ENCODE data around the gene PCYT1B. TPM values are rescaled to one million over a fixed set of nuclear protein-coding genes. Genes with fewer than 3 reads are reported as not detected.
"Not testable (repeated sequence)": the region's sequence is repeated elsewhere in the genome, so short reads cannot be mapped to it uniquely, and the experiment has no call there.

PCYT1B gene
- total RNA-seq, 1 donor from 2014 or later: 21.3 TPM

DNA sequence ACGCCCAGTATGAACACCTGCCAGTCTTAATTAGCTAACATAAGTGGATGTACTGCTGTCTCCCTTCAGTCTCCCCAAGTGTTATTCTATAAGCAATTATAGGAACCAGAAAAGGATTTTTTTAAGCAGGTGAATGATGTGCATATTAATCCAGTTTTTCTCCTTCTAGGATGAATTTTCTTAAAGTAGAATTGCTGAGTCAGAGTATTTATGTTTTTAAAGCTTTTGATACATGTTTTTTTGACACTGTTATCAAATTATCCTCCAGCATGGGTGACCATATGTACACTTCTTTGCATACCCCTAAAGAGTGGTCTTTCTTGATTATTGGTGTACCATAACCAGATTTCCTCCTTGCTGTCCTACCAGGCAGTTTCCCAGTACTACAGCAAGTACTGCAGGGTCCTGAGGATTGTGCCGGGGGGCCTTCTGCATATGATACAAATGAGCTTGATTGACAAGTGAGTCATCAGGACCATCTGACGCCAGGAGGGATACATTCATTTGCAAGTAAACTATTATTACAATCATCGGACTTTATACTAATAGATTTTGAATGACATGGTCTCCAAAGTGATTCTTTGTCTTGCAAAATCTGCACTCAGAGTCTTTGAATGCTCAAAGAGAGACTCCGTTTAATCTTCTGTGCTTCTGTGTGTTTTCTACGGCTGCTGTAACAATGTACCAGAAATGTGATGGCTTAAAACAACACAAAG is 10.7 kb upstream of the PCYT1B start:
- Mint-ChIP-seq H3K4me3 (no peak overlapping the region), H3K27me3 (no peaks in the 10 kb centered on the region)

DNA sequence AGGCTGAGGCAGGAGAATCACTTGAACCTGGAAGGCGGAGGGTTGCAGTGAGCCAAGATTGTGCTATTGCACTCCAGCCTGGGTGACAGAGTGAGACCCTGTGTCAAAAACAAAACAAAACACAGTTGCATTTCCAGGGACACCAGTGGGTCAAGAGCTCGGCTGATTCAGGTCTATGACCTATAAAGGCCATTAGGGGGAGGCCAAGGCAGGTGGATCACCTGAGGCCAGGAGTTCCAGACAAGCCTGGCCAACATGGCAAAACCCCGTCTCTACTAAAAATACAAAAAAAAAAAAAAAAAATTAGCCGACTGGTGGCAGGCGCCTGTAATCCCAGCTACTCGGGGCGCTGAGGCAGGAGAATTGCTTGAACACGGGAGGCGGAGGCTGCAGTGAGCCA is 8.5 kb upstream of the PCYT1B start:
- not testable (repeated sequence) for H3K27ac Mint-ChIP-seq; H3K27me3 Mint-ChIP-seq; H3K9me3 Mint-ChIP-seq; H3K4me3 Mint-ChIP-seq; H3K36me3 Mint-ChIP-seq; DNase-seq (ENCODE audit: extremely low spot score, unreplicated experiment); H3K4me1 Mint-ChIP-seq (ENCODE audit: unreplicated experiment)

More for the DNA sequence above, 10.7 kb upstream of the PCYT1B start:
- DNase-seq (ENCODE audit: extremely low spot score, unreplicated experiment): no peak
- Mint-ChIP-seq H3K4me1 (ENCODE audit: unreplicated experiment) (no peaks in the 10 kb centered on the region), H3K27ac (no peak overlapping the region), H3K36me3 (no peaks in the 10 kb centered on the region), H3K9me3 (no peaks in the 10 kb centered on the region)
- no peak for TF ChIP-seq CTCF (conservative IDR thresholded peaks at IDR 0.05)

DNA sequence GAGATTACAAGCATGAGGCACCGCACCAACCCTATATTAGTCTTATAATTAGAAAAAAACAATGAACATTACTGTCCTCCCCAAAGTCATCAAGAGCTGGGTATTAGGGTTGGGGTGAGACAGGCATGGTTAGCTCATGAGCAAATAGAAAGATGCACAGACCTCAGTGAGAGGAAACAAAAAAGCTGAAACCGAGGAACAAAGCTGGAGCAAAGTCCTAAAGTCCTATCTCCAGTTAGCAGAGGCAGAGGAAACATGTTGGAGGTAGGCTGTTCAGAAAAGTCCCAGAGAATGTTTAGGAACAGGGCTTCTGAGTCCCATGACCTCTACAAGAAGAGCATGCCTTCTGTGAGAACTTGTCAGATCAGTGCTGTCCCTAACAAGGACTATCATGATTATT is 4.6 kb upstream of the PCYT1B start:
- Mint-ChIP-seq H3K4me1 (ENCODE audit: unreplicated experiment) (peaks cover 5% of the 10 kb centered on the region), H3K9me3 (no peaks in the 10 kb centered on the region)

GRCh38 chrX:24648495-24648894 is 1.3 kb upstream of the PCYT1B start:
- TF ChIP-seq CTCF (conservative IDR thresholded peaks at IDR 0.05): no peak
- Mint-ChIP-seq H3K27ac (no peak overlapping the region), H3K36me3 (no peaks in the 10 kb centered on the region), H3K9me3 (no peaks in the 10 kb centered on the region), H3K4me3 (no peak overlapping the region), H3K4me1 (ENCODE audit: unreplicated experiment) (peaks cover 11% of the 10 kb centered on the region), H3K27me3 (peaks cover 23% of the 10 kb centered on the region)
- DNase-seq (ENCODE audit: extremely low spot score, unreplicated experiment): no peak

More for the DNA sequence above, 4.6 kb upstream of the PCYT1B start:
- Mint-ChIP-seq H3K36me3 (no peaks in the 10 kb centered on the region), H3K4me3 (no peak overlapping the region), H3K27ac (no peak overlapping the region), H3K27me3 (peaks cover 17% of the 10 kb centered on the region)
- TF ChIP-seq CTCF (conservative IDR thresholded peaks at IDR 0.05): no peak
- DNase-seq (ENCODE audit: extremely low spot score, unreplicated experiment): no peak

DNA sequence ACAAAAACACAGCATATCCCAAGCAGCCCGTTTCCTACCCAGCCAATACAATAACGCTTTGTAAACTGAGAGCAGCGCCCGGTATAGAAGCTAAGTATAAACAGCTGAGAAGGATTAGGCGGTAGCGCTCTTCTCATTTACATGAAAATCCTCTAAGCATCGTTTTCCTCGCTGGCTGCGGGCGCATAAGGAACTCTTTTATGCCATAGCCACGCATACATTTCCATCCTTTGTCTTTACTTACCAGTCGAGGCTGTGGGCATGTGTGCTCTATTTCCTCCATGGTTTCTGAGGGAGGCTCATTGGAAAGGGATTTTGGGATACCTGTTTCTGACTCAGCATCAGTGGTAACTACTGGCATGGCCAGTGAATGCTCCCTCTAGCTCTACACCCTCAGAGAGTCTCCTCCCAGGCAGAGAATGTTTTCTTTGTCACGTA is 383 bp downstream of the PCYT1B start:
- peaks cover 13% of the 10 kb centered on the region for H3K4me1 Mint-ChIP-seq (ENCODE audit: unreplicated experiment)
- H3K27ac Mint-ChIP-seq: peak overlapping the region; percentile 77
- peaks cover 23% of the 10 kb centered on the region for H3K27me3 Mint-ChIP-seq
- no peaks in the 10 kb centered on the region for H3K9me3 Mint-ChIP-seq
- DNase-seq (ENCODE audit: extremely low spot score, unreplicated experiment): no peak
- no peak for TF ChIP-seq CTCF (conservative IDR thresholded peaks at IDR 0.05)
- H3K4me3 Mint-ChIP-seq: peak overlapping the region; percentile 94
- no peaks in the 10 kb centered on the region for H3K36me3 Mint-ChIP-seq

DNA sequence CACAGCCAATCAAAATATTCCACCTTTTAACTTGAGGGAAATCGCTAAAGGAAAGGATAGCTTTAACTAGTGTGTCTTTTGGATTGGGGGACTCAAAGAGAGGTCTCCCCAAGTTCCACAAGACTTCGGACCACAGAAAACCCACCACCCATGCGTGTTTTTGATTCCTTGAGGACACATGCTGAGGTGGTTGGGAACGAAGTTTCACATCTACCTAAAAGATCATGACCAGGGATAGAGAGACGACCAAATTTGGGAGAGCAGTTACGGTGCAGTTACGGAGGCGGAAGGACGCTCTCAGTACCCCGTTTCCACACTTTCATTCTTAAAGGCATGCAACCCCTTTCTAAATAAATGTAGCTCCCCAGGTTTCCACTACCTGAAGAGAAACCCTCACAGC is 1.1 kb downstream of the PCYT1B start:
- no peak for TF ChIP-seq CTCF (conservative IDR thresholded peaks at IDR 0.05)
- Mint-ChIP-seq H3K27ac (peak overlapping the region; percentile 45), H3K36me3 (no peaks in the 10 kb centered on the region), H3K27me3 (peaks cover 23% of the 10 kb centered on the region), H3K4me1 (ENCODE audit: unreplicated experiment) (peaks cover 13% of the 10 kb centered on the region), H3K4me3 (peak overlapping the region; percentile 94), H3K9me3 (no peaks in the 10 kb centered on the region)
- DNase-seq (ENCODE audit: extremely low spot score, unreplicated experiment): no peak
